ENCODE measurements around the gene EEIG2. TPM values are rescaled to one million over a fixed set of nuclear protein-coding genes. Genes with fewer than 3 reads are reported as not detected.

EEIG2 gene
- total RNA-seq, 4 donors from 2014 or later, result 9.0 to 22.3 (median 15.0) TPM

- TF ChIP-seq CTCF (IDR thresholded peaks at IDR 0.05; ENCODE audit: low read depth), result no peak
Observed at GRCh38 chr1:108575375-108575774, 15.5 kb downstream of the EEIG2 start.

DNA sequence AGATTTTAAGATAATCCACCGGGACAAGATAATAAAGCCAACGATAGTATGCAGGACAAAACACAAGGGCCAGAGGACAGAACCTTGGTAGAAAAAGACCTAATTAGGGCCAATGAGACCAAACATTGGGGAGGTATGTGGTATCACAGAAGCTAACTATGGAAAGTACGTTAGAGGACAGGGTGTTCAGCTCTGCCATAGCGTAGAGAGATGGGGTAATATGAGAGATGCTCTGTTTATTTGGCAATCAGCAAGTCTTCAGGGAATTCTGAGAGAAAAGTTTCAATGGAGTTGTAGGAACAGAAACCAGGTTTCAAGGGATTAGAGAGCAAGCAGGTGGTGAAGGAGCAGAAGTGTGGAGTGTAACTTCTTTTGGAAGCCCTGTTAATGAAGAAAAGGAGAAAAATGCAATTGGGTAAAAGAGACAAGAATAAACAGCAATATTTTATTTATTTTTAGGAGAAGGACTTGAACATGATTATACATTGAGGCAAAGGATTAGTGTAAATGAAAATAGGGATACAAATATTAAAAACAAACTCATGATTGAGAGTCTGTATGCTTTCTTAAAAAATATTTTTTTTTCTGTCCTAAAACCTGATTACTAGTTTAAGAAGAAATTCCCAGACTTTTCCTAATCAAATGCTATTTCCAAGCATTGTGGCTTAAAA lies 24.0 kb downstream of the EEIG2 start:
- TF ChIP-seq CTCF (IDR thresholded peaks at IDR 0.05; ENCODE audit: low read depth), result no peak

DNA sequence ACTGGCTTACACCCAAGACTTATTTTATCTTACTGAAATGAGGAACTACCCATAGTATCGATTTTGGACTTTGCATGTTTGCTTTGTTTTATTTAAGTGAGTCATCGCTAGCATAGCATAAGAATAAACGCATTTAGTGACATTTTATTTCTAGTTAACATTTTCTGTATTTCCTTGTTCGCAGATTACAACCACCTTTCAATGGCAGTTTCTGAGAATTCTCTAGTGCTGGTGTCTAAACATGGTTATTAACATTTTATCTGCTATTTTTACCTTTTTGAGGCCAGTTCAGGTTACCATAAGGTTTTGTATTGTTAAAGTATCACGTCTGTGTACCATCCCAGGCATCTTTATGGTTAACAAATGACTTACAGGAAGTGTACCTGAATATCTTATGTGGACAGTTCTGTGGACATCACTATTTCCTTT lies 24.5 kb downstream of the EEIG2 start:
- TF ChIP-seq CTCF (IDR thresholded peaks at IDR 0.05; ENCODE audit: low read depth), result no peak

- no peak for TF ChIP-seq CTCF (IDR thresholded peaks at IDR 0.05; ENCODE audit: low read depth)
Observed at GRCh38 chr1:108585313-108585712, 25.4 kb downstream of the EEIG2 start.

GRCh38 chr1:108590441-108590840 lies 30.5 kb downstream of the EEIG2 start:
- no peak for TF ChIP-seq CTCF (IDR thresholded peaks at IDR 0.05; ENCODE audit: low read depth)

GRCh38 chr1:108590957-108591356 lies 31.1 kb downstream of the EEIG2 start:
- TF ChIP-seq CTCF (IDR thresholded peaks at IDR 0.05; ENCODE audit: low read depth), result no peak

- no peak for TF ChIP-seq CTCF (IDR thresholded peaks at IDR 0.05; ENCODE audit: low read depth)
Observed at GRCh38 chr1:108591466-108591865, 31.6 kb downstream of the EEIG2 start.
